ENCODE measurements around the gene SOX14.

SOX14 gene

DNA sequence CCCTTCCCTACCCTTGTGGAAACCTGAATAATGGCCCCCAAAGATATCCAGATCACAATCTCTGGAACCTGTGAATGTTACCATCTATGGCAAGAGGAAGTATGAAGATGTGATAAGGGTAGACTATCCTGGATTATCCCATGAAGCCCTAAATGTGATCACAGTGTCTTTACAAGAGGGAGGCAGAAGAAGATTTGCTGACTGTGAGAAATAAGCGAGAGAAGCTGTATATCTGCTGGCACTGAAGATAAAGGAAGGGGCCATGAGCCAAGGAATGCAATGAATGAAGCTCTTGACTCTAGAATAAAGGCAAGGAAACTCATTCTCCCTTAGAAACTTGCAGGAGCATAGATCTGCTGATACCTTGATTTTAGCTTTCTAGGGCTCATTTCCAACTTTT, 39.1 kb downstream of the SOX14 start:
- H3K9ac ChIP-seq (ENCODE audit: low read depth, low read length): no peak overlapping the region
- no peaks in the 10 kb centered on the region for H3K36me3 ChIP-seq (ENCODE audit: insufficient read depth, low read depth, low read length)
- no peak overlapping the region for H3K4me3 ChIP-seq (ENCODE audit: low read length)
- no peak overlapping the region for H3K27ac ChIP-seq (ENCODE audit: low read length)
- H3K9me3 ChIP-seq (ENCODE audit: insufficient read depth, low read depth, low read length): no peaks in the 10 kb centered on the region
- no peaks in the 10 kb centered on the region for H3K27me3 ChIP-seq (ENCODE audit: insufficient read depth, low read length)
- H3K4me1 ChIP-seq (ENCODE audit: insufficient read depth, low read length): peaks cover 8% of the 10 kb centered on the region; the same call in 1 of the 2 replicates

- Histone ChIP-seq H3K4me1 (ENCODE audit: insufficient read depth, low read length) (peaks cover 32% of the 10 kb centered on the region; the same call in 1 of the 2 replicates), H3K4me3 (ENCODE audit: low read length) (no peak overlapping the region), H3K36me3 (ENCODE audit: insufficient read depth, low read depth, low read length) (no peaks in the 10 kb centered on the region), H3K27ac (ENCODE audit: low read length) (no peak overlapping the region), H3K9ac (ENCODE audit: low read depth, low read length) (no peak overlapping the region), H3K9me3 (ENCODE audit: insufficient read depth, low read depth, low read length) (0 out of 2 replicates have a peak, but pooled peaks cover 3% of the 10 kb centered on the region), H3K27me3 (ENCODE audit: insufficient read depth, low read length) (no peaks in the 10 kb centered on the region)
Measured at GRCh38 chr3:137807998-137808397, 43.9 kb downstream of the SOX14 start.

GRCh38 chr3:137809509-137809908, 45.4 kb downstream of the SOX14 start:
- no peak overlapping the region for H3K27ac ChIP-seq (ENCODE audit: low read length)
- 0 out of 2 replicates have a peak, but pooled peaks cover 3% of the 10 kb centered on the region for H3K9me3 ChIP-seq (ENCODE audit: insufficient read depth, low read depth, low read length)
- H3K36me3 ChIP-seq (ENCODE audit: insufficient read depth, low read depth, low read length): no peaks in the 10 kb centered on the region
- no peaks in the 10 kb centered on the region for H3K27me3 ChIP-seq (ENCODE audit: insufficient read depth, low read length)
- H3K4me3 ChIP-seq (ENCODE audit: low read length): no peak overlapping the region
- no peak overlapping the region for H3K9ac ChIP-seq (ENCODE audit: low read depth, low read length)
- peaks cover 34% of the 10 kb centered on the region; the same call in 1 of the 2 replicates for H3K4me1 ChIP-seq (ENCODE audit: insufficient read depth, low read length)

DNA sequence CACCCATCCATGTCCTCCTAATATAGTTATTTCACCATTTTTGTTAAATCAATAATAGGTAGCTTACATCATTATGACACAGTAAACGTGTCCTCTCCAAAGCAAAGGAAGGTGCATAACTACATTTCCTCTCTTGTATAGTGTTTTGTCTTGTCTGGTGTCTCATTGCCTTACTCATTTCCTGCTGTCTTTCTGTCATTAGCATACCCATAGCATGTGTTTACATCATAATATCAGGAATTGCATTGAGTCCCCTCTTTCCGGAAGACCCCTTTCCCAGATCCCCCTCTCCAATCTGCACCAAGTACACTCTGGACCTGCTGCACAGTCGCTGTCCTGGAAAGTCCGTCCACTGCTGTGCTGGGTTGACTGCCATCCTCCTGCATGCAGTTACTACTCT, 47.9 kb downstream of the SOX14 start:
- peak overlapping the region; percentile 51 for H3K4me3 ChIP-seq (ENCODE audit: low read length)
- peak overlapping the region; percentile 23 for H3K27ac ChIP-seq (ENCODE audit: low read length)
- H3K4me1 ChIP-seq (ENCODE audit: insufficient read depth, low read length): peaks cover 34% of the 10 kb centered on the region; the same call in 1 of the 2 replicates
- peak overlapping the region; percentile 15; the same call in 1 of the 2 replicates for H3K9ac ChIP-seq (ENCODE audit: low read depth, low read length)
- no peaks in the 10 kb centered on the region for H3K36me3 ChIP-seq (ENCODE audit: insufficient read depth, low read depth, low read length)
- H3K9me3 ChIP-seq (ENCODE audit: insufficient read depth, low read depth, low read length): 0 out of 2 replicates have a peak, but pooled peaks cover 3% of the 10 kb centered on the region
- H3K27me3 ChIP-seq (ENCODE audit: insufficient read depth, low read length): no peaks in the 10 kb centered on the region

- peaks cover 27% of the 10 kb centered on the region; the same call in 1 of the 2 replicates for H3K4me1 ChIP-seq (ENCODE audit: insufficient read depth, low read length)
- no peaks in the 10 kb centered on the region for H3K27me3 ChIP-seq (ENCODE audit: insufficient read depth, low read length)
- no peak overlapping the region for H3K9ac ChIP-seq (ENCODE audit: low read depth, low read length)
- H3K9me3 ChIP-seq (ENCODE audit: insufficient read depth, low read depth, low read length): 0 out of 2 replicates have a peak, but pooled peaks cover 3% of the 10 kb centered on the region
- H3K4me3 ChIP-seq (ENCODE audit: low read length): no peak overlapping the region
- no peak overlapping the region for H3K27ac ChIP-seq (ENCODE audit: low read length)
- no peaks in the 10 kb centered on the region for H3K36me3 ChIP-seq (ENCODE audit: insufficient read depth, low read depth, low read length)
Measured at GRCh38 chr3:137815251-137815650, 51.1 kb downstream of the SOX14 start.

All from iPS-20b (cell line).